ENCODE measurements around the gene NKTR. TPM values are rescaled to one million over a fixed set of nuclear protein-coding genes. Genes with fewer than 3 reads are reported as not detected.
A peak's percentile ranks its signal among the peaks of the same experiment; 100 is the strongest.

NKTR gene
- total RNA-seq, 1 experiment from 2014 or later, result 89.3 TPM

DNA sequence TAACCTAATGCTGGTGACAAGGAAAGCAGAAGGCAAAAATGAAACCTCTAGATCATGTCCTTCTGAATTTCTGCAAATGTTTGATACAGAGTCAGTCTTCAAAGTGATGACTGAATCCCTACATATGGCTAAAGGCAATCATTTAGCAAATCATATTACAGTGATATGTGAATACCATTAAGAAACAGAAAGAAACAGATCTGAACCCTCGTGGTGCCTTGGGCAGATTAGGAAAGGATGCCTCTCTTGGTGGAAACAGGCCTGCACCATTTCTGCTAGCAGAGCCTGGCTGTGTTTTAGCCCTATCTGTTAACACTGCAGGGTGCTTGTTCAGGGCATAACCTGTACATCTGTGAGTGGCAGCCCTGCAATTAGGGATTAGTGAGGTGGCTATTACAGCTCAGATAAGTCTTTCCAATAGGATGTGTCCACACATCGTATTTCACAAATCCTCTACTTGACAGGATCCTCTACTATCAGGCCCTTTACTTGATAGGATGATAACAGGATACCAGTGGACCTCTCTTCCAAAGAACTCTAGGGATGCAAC, 30.8 kb upstream of the NKTR start (continued):
- TF ChIP-seq, protein P1, sequence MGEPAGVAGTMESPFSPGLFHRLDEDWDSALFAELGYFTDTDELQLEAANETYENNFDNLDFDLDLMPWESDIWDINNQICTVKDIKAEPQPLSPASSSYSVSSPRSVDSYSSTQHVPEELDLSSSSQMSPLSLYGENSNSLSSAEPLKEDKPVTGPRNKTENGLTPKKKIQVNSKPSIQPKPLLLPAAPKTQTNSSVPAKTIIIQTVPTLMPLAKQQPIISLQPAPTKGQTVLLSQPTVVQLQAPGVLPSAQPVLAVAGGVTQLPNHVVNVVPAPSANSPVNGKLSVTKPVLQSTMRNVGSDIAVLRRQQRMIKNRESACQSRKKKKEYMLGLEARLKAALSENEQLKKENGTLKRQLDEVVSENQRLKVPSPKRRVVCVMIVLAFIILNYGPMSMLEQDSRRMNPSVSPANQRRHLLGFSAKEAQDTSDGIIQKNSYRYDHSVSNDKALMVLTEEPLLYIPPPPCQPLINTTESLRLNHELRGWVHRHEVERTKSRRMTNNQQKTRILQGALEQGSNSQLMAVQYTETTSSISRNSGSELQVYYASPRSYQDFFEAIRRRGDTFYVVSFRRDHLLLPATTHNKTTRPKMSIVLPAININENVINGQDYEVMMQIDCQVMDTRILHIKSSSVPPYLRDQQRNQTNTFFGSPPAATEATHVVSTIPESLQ (CRISPR knock-in tag; IDR thresholded peaks at IDR 0.05), result no peak

DNA sequence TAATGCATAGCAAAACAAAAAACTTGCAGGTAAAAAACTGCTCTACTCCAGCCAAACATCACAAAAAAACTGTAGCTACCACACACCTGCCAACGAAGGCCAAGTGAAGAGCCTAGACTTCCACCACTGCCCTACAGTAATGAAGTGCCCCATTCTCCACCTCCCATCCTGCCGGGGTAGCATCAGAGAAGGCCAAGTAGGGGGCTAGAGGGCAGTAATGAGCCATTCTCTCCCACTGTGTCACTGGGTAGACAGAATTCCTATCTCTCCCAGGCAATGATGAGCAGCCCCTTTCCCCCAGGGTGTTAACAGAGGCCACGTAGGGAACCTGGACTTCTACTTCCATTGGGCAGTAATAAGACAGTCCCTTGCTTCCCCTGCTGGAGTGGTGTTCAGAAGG, 28.2 kb upstream of the NKTR start:
- H3K4me1 Mint-ChIP-seq, result peaks cover 7% of the 10 kb centered on the region

DNA sequence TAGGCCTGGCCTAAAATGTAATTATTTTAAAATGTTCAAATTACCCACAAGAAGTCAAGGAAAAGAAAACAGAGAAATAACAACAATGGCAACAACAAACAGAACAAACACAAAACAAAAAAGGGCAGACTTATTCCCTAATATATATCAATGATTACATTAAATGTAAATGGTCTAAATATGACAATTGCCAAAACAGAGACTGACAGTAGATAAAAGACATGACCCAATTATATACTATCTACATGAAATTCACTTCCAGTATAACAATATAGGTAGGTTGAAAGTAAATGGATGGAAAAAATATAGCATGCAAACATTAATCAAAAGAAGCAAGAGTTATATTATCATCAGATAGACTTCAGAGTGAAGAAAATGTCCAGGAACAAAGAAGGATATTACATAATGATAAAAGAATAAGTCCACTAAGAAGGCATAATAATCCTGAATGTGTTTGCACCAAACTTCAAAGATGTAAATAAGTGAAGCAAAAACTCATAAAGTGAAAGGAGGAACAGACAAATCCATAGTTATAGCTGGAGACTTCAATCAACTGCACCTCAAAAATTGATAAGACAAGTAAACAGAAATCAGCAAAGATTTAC, 25.2 kb upstream of the NKTR start:
- H3K9me3 Mint-ChIP-seq, result peaks cover 30% of the 10 kb centered on the region
- no peak overlapping the region for H3K4me3 Mint-ChIP-seq
- no peak for DNase-seq (ENCODE audit: low spot score)
- no peak overlapping the region for H3K27ac Mint-ChIP-seq
- ChIA-PET CTCF (interaction anchor here (0.6 kb wide), 1 partner anchor 169 kb away, joined by 3 read pairs; no protein-coding TSS in a partner anchor), POLR2A (no interaction called here)
- peaks cover 30% of the 10 kb centered on the region for H3K36me3 Mint-ChIP-seq
- no peak for ATAC-seq
- peaks cover 11% of the 10 kb centered on the region for H3K4me1 Mint-ChIP-seq
- H3K27me3 Mint-ChIP-seq (ENCODE audit: low read depth), result no peaks in the 10 kb centered on the region
- TF ChIP-seq, protein P2, sequence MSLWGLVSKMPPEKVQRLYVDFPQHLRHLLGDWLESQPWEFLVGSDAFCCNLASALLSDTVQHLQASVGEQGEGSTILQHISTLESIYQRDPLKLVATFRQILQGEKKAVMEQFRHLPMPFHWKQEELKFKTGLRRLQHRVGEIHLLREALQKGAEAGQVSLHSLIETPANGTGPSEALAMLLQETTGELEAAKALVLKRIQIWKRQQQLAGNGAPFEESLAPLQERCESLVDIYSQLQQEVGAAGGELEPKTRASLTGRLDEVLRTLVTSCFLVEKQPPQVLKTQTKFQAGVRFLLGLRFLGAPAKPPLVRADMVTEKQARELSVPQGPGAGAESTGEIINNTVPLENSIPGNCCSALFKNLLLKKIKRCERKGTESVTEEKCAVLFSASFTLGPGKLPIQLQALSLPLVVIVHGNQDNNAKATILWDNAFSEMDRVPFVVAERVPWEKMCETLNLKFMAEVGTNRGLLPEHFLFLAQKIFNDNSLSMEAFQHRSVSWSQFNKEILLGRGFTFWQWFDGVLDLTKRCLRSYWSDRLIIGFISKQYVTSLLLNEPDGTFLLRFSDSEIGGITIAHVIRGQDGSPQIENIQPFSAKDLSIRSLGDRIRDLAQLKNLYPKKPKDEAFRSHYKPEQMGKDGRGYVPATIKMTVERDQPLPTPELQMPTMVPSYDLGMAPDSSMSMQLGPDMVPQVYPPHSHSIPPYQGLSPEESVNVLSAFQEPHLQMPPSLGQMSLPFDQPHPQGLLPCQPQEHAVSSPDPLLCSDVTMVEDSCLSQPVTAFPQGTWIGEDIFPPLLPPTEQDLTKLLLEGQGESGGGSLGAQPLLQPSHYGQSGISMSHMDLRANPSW (CRISPR knock-in tag; conservative IDR thresholded peaks at IDR 0.05; ENCODE audit: low read depth), result no peak
- TF ChIP-seq ZNF219 (CRISPR knock-in tag; IDR thresholded peaks at IDR 0.05; ENCODE audit: borderline replicate concordance) (no peak), NFATC4 (CRISPR knock-in tag; IDR thresholded peaks at IDR 0.05) (no peak), ZNF396 (CRISPR knock-in tag; IDR thresholded peaks at IDR 0.05; ENCODE audit: borderline replicate concordance) (no peak), TEAD1 (CRISPR knock-in tag; IDR thresholded peaks at IDR 0.05) (no peak), NFE2L1 (CRISPR knock-in tag; IDR thresholded peaks at IDR 0.05) (no peak), GABPB1 (CRISPR knock-in tag; IDR thresholded peaks at IDR 0.05) (no peak), CREB1 (CRISPR knock-in tag; IDR thresholded peaks at IDR 0.05) (no peak), FOXP1 (CRISPR knock-in tag; IDR thresholded peaks at IDR 0.05; ENCODE audit: borderline replicate concordance) (no peak)

More for the DNA sequence above, 28.2 kb upstream of the NKTR start:
- Mint-ChIP-seq H3K36me3 (peaks cover 39% of the 10 kb centered on the region), H3K27ac (peak overlapping the region; percentile 38), H3K27me3 (ENCODE audit: low read depth) (no peaks in the 10 kb centered on the region), H3K9me3 (peaks cover 26% of the 10 kb centered on the region), H3K4me3 (no peak overlapping the region)
- ATAC-seq (peak; percentile 100), DNase-seq (ENCODE audit: low spot score) (peak; percentile 73)
- POLR2A ChIA-PET, result interaction anchor here (1.4 kb wide), 1 partner anchor 18 kb away, joined by 3 read pairs; the partner anchor contains the start of gene SS18L2
- TF ChIP-seq, protein P3, sequence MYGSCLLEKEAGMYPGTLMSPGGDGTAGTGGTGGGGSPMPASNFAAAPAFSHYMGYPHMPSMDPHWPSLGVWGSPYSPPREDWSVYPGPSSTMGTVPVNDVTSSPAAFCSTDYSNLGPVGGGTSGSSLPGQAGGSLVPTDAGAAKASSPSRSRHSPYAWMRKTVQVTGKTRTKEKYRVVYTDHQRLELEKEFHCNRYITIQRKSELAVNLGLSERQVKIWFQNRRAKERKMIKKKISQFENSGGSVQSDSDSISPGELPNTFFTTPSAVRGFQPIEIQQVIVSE (CRISPR knock-in tag; IDR thresholded peaks at IDR 0.05; ENCODE audit: borderline replicate concordance), result no peak
- TF ChIP-seq, protein P4, sequence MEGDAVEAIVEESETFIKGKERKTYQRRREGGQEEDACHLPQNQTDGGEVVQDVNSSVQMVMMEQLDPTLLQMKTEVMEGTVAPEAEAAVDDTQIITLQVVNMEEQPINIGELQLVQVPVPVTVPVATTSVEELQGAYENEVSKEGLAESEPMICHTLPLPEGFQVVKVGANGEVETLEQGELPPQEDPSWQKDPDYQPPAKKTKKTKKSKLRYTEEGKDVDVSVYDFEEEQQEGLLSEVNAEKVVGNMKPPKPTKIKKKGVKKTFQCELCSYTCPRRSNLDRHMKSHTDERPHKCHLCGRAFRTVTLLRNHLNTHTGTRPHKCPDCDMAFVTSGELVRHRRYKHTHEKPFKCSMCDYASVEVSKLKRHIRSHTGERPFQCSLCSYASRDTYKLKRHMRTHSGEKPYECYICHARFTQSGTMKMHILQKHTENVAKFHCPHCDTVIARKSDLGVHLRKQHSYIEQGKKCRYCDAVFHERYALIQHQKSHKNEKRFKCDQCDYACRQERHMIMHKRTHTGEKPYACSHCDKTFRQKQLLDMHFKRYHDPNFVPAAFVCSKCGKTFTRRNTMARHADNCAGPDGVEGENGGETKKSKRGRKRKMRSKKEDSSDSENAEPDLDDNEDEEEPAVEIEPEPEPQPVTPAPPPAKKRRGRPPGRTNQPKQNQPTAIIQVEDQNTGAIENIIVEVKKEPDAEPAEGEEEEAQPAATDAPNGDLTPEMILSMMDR (IDR thresholded peaks at IDR 0.05), result peak; percentile 34; the same call in 1 of the 2 replicates
- 0 out of 2 replicates have a peak, but pooled peaks have one; percentile 14 for TF ChIP-seq TEAD1 (CRISPR knock-in tag; IDR thresholded peaks at IDR 0.05)
- CTCF ChIA-PET, result interaction anchor here (0.7 to 1.8 kb wide), 5 partner anchors 10 to 178 kb away, joined by 4 to 6 read pairs (median 5); partner anchors contain the start of genes SS18L2 and ZBTB47
